ENCODE results near the gene SEZ6.

DNA sequence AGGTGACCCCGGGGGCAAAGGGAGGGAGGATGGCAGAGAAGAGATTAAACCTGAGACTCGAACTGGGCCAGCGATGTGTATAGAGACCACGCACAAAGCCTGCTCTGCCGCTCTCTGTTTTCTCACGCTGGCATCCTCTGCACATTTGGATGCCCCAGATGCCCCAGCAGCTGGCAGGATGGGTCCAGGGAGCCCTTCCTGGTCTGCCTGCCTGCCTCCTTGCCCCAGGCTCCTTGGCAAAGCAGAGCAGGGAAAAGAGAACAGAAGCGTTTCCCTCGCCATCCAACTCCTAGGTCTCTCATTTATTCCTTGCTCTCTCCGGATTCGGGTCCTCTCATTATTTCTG lies 31.9 kb upstream of the SEZ6 start:
- TF ChIP-seq, protein P1, sequence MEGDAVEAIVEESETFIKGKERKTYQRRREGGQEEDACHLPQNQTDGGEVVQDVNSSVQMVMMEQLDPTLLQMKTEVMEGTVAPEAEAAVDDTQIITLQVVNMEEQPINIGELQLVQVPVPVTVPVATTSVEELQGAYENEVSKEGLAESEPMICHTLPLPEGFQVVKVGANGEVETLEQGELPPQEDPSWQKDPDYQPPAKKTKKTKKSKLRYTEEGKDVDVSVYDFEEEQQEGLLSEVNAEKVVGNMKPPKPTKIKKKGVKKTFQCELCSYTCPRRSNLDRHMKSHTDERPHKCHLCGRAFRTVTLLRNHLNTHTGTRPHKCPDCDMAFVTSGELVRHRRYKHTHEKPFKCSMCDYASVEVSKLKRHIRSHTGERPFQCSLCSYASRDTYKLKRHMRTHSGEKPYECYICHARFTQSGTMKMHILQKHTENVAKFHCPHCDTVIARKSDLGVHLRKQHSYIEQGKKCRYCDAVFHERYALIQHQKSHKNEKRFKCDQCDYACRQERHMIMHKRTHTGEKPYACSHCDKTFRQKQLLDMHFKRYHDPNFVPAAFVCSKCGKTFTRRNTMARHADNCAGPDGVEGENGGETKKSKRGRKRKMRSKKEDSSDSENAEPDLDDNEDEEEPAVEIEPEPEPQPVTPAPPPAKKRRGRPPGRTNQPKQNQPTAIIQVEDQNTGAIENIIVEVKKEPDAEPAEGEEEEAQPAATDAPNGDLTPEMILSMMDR (IDR thresholded peaks at IDR 0.05) = no peak
- no peak for TF ChIP-seq POLR2A (IDR thresholded peaks at IDR 0.05)
